Measurements from ENCODE around the gene SELENOH. TPM values are rescaled to one million over a fixed set of nuclear protein-coding genes. Genes with fewer than 3 reads are reported as not detected.
A peak's percentile ranks its signal among the peaks of the same experiment; 100 is the strongest.
"Not testable (repeated sequence)": the region's sequence is repeated elsewhere in the genome, so short reads cannot be mapped to it uniquely, and the experiment has no call there.

The SELENOH gene, protein sequence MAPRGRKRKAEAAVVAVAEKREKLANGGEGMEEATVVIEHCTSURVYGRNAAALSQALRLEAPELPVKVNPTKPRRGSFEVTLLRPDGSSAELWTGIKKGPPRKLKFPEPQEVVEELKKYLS
- 100 to 1,000 TPM; 117 to 244 TPM for total RNA-seq

DNA sequence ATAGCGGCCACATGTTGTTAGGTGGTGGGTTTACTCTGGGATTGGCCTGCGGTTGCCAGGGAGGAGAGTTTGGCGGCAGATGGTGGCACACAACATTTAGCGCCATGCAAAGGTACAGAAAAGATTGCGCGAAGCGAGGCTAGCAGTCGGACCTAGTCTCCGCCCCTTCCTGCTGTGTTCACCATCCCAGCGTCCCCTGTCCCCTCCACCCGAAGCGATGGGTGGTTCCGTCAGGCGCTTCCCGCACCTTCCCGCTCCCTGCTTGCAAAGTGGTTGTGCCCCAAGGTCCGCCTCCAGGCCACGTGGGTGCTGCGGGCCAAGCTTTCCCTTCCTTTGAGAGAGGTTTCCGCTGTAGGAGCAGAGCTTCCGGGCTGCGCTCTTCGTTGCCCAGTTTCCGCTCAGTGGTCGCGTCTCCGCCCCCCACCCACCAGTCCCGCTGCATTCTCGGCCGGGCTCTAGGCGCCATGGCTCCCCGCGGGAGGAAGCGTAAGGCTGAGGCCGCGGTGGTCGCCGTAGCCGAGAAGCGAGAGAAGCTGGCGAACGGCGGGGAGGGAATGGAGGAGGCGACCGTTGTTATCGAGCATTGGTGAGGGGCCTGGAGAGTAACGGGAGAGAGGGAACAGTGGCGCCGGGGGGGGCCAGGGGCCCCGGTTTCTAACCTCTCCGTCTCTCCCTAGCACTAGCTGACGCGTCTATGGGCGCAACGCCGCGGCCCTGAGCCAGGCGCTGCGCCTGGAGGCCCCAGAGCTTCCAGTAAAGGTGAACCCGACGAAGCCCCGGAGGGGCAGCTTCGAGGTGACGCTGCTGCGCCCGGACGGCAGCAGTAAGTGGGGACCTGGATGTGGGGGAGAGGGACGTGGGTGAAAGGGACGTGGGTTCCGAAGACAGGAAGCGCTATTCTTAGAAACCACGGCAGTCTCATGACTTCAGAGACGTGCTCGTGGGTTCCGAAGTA, at the start of gene SELENOH:
Gene SELENOH, plus strand, starts transcription at position 360 of the 955 bp plus-strand sequence. Its CDS starts 105 bp downstream, at position 465.
- POLR2A ChIA-PET, result interaction anchor here (1.0 to 2.5 kb wide), 8 partner anchors 13 to 836 kb away, joined by 3 to 16 read pairs (median 4); partner anchors contain the start of genes MED19, TMX2 and UBE2L6
- CTCF ChIA-PET, result interaction anchor here (0.6 to 6.4 kb wide), 16 partner anchors 11 to 837 kb away, joined by 3 to 45 read pairs (median 4); partner anchors contain the start of genes CLP1 and UBE2L6
- H3K9me3 Mint-ChIP-seq (ENCODE audit: low read depth), result no peaks in the 10 kb centered on the region
- intact Hi-C loops (cut with DNase I, micrococcal nuclease), result loop anchor here (1.0 to 10.0 kb wide), 18 partner anchors 19 to 1403 kb away; partner anchors contain the start of genes CLP1 (in 2 of the 2), MED19 (in 2 of the 2), SSRP1 (in 2 of the 2) and TMX2 (in 2 of the 2)
- peak within 1 kb of the TSS; percentile 100 for H3K27ac Mint-ChIP-seq
- ATAC-seq (peak; percentile 94), DNase-seq (peak; percentile 98)
- H3K4me3 Mint-ChIP-seq, result peak within 1 kb of the TSS; percentile 98
- H3K4me1 Mint-ChIP-seq, result peaks cover 28% of the 10 kb centered on the region
- peaks cover 50% of the 10 kb centered on the region for H3K36me3 Mint-ChIP-seq (ENCODE audit: low read depth)
- no peaks in the 10 kb centered on the region for H3K27me3 Mint-ChIP-seq

DNA sequence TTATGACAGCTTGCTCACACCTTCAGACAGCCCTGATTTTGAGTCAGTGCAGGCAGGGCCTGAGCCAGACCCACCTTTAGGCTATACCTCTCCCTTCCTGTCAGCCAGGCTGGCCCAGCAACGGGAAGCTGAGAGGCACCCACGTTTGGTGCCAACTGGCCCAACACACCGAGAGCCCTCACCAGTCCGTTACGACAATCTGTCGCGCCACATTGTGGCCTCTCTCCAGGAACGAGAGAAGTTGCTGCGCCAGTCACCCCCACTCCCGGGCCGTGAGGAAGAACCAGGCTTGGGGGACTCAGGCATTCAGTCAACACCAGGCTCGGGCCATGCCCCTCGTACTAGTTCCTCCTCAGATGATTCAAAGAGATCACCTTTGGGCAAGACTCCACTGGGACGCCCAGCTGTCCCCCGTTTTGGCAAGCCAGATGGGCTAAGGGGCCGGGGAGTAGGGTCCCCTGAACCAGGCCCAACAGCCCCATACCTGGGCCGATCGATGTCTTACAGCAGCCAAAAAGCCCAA, 42.4 kb upstream of the SELENOH start:
- no peak overlapping the region for H3K4me3 Mint-ChIP-seq
- ATAC-seq, result no peak
- no peaks in the 10 kb centered on the region for H3K9me3 Mint-ChIP-seq (ENCODE audit: low read depth)
- DNase-seq, result no peak
- intact Hi-C loops (cut with DNase I, micrococcal nuclease), result no loop called here
- no peak overlapping the region for H3K27ac Mint-ChIP-seq
- H3K36me3 Mint-ChIP-seq (ENCODE audit: low read depth), result peaks cover 48% of the 10 kb centered on the region
- H3K4me1 Mint-ChIP-seq, result no peaks in the 10 kb centered on the region
- POLR2A ChIA-PET, result no interaction called here
- H3K27me3 Mint-ChIP-seq, result no peaks in the 10 kb centered on the region
- CTCF ChIA-PET, result interaction anchor here (1.3 to 1.9 kb wide), 4 partner anchors 9 to 127 kb away, joined by 3 to 5 read pairs (median 3); no protein-coding TSS in a partner anchor

DNA sequence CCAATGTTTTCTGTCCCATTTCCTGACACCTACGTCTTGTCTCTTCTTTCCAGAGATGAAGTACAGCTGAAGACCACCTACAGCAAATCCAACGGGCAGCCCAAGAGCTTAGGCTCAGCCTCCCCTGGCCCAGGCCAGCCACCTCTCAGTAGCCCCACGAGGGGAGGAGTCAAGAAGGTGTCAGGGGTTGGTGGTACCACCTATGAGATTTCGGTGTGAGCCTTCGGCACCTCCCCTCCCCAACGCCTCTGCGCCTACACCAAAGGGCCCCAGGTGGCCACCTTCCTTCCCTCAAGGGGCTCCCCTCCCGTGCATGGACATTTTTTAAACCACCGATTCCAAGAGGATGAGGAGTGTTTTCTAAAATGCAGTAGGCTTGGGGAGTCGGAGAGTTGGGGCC, 41.5 kb upstream of the SELENOH start:
- ChIA-PET CTCF (interaction anchor here (1.3 kb wide), 1 partner anchor 24 kb away, joined by 3 read pairs; no protein-coding TSS in a partner anchor), POLR2A (no interaction called here)
- no peaks in the 10 kb centered on the region for H3K27me3 Mint-ChIP-seq
- intact Hi-C loops (cut with DNase I, micrococcal nuclease), result no loop called here
- no peak for DNase-seq
- no peak overlapping the region for H3K27ac Mint-ChIP-seq
- no peak for ATAC-seq
- no peaks in the 10 kb centered on the region for H3K4me1 Mint-ChIP-seq
- no peak overlapping the region for H3K4me3 Mint-ChIP-seq
- H3K36me3 Mint-ChIP-seq (ENCODE audit: low read depth), result peaks cover 46% of the 10 kb centered on the region
- no peaks in the 10 kb centered on the region for H3K9me3 Mint-ChIP-seq (ENCODE audit: low read depth)

DNA sequence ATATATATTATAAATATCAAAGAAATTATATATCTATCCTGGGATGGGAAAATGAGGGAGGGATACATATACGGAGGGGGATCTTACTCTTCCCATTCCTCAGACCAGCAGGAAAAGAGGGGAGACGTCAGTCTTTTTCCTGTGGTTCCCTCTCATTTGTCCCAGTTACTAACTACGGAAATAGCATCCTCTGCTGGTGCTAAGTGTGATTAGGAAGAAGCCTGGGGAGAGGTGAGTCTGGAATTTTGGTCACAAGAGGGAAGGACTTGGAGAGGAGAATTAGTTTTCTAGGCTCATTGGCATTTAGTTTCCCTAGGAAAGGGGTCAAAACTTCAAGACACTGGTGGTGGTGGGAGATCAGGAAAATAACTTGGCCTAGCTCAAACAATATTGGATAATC, 40.9 kb upstream of the SELENOH start:
- ChIA-PET CTCF (no interaction called here), POLR2A (no interaction called here)
- Mint-ChIP-seq H3K27me3 (no peaks in the 10 kb centered on the region), H3K4me1 (no peaks in the 10 kb centered on the region), H3K4me3 (no peak overlapping the region), H3K36me3 (ENCODE audit: low read depth) (peaks cover 43% of the 10 kb centered on the region), H3K9me3 (ENCODE audit: low read depth) (no peaks in the 10 kb centered on the region), H3K27ac (no peak overlapping the region)
- ATAC-seq (no peak), DNase-seq (no peak)
- intact Hi-C loops (cut with DNase I, micrococcal nuclease), result no loop called here

DNA sequence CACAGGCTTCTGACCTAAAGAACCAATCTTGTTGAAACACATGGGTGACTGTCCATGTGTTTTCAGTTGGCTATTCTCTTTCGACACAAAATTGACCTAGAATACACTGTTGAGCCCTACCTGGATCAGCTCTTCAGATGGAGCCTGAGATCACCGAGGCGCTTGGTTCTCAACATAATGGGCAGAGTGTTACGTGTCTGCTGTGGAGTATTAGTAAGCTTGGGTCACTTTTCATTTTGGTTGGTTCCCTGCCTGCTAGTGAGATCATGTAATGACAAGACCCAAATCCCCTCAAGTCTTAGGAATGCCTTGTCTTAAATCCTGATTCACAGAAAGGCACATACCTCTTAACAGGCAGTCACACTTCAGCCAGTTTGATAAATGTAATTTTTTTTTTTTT, 38.0 kb upstream of the SELENOH start:
- Mint-ChIP-seq H3K36me3 (ENCODE audit: low read depth) (peaks cover 34% of the 10 kb centered on the region), H3K27ac (peak overlapping the region; percentile 37)
- POLR2A ChIA-PET, result interaction anchor here (0.7 kb wide), 1 partner anchor 19 kb away, joined by 3 read pairs; no protein-coding TSS in a partner anchor

DNA sequence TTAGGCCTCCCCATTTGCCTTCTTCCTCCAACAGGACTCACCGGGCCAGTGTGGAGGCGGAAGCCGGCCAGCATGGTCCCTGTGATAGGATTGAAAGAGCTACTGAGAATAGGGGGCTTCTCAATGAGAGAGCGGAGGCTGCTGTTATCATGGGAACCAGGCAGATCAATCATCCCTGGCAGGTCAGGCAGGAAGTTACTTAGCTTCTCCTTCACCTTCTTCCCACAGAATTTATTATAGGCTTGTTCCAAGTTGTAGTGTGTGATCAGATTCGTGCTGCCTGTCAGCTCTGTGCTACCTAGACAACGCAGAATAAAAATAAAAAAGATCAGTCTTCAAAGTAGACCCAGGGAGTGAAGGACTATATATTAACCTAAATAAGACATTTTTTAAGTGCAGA, 36.4 kb upstream of the SELENOH start:
- Mint-ChIP-seq H3K36me3 (ENCODE audit: low read depth) (peaks cover 21% of the 10 kb centered on the region), H3K27me3 (no peaks in the 10 kb centered on the region), H3K4me1 (peaks cover 12% of the 10 kb centered on the region), H3K9me3 (ENCODE audit: low read depth) (no peaks in the 10 kb centered on the region), H3K27ac (no peak overlapping the region), H3K4me3 (no peak overlapping the region)
- CTCF ChIA-PET, result no interaction called here
- ATAC-seq (no peak), DNase-seq (no peak)
- POLR2A ChIA-PET, result interaction anchor here (0.7 kb wide), 1 partner anchor 95 kb away, joined by 3 read pairs; no protein-coding TSS in a partner anchor
- intact Hi-C loops (cut with DNase I, micrococcal nuclease), result no loop called here

More for the DNA sequence above, 38.0 kb upstream of the SELENOH start:
- no peak for ATAC-seq
- CTCF ChIA-PET, result interaction anchor here (0.6 to 2.1 kb wide), 7 partner anchors 10 to 733 kb away, joined by 3 to 11 read pairs (median 3); no protein-coding TSS in a partner anchor
- no peak for DNase-seq
- Mint-ChIP-seq H3K4me1 (peaks cover 4% of the 10 kb centered on the region), H3K27me3 (no peaks in the 10 kb centered on the region), H3K9me3 (ENCODE audit: low read depth) (no peaks in the 10 kb centered on the region), H3K4me3 (no peak overlapping the region)
- intact Hi-C loops (cut with DNase I, micrococcal nuclease), result no loop called here

DNA sequence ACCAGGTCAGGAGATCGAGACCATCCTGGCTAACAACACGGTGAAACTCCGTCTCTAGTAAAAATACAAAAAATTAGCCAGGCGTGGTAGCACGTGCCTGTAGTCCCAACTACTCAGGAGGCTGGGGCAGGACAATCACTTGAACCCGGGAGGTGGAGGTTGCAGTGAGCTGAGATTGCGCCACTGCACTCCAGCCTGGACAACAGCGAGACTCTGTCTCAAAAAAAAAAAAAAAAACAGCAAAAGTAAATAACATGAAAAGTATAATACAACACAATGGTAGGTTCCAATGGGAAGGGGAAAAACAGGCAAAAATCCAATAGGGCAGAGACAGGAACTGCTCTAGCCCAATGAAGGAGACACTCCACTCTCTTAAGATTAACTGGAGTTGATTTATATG, 35.9 kb upstream of the SELENOH start:
- Mint-ChIP-seq H3K4me1 (peaks cover 17% of the 10 kb centered on the region), H3K36me3 (ENCODE audit: low read depth) (peaks cover 18% of the 10 kb centered on the region)
- CTCF ChIA-PET; intact Hi-C loops (cut with DNase I, micrococcal nuclease); ATAC-seq; H3K9me3 Mint-ChIP-seq (ENCODE audit: low read depth); H3K27ac Mint-ChIP-seq; DNase-seq; H3K4me3 Mint-ChIP-seq; H3K27me3 Mint-ChIP-seq: not testable (repeated sequence)
- POLR2A ChIA-PET, result interaction anchor here (0.7 kb wide), 1 partner anchor 95 kb away, joined by 3 read pairs; no protein-coding TSS in a partner anchor

DNA sequence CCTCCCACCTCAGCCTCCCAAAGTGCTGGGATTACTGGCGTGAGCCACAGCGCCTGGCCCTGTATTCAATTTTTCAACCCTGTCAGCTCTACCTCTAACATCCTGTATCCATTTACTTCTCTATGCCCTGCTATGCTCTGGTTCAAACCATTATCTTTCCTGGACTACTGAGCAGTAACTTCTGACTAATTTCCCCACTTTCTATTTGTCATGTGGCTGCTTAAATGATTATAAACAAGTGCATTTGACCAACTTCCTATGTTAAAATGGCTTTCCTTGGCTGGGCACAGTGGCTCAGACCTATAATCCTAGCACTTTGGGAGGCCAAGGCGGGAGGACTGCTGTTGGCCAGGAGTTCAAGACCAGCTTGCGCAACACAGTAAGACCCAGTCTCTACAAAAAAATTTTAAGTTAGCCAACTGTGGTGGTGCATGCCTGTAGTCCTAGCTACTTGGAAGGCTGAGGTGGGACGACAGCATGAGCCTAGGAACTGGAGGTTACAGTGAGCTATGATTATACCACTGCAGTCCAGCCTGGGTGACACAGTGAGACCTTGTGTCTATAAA, 31.4 kb upstream of the SELENOH start:
- ATAC-seq (no peak), DNase-seq (no peak)
- Mint-ChIP-seq H3K4me1 (peaks cover 48% of the 10 kb centered on the region), H3K27ac (peak overlapping the region; percentile 42), H3K4me3 (no peak overlapping the region), H3K27me3 (no peaks in the 10 kb centered on the region), H3K36me3 (ENCODE audit: low read depth) (peaks cover 12% of the 10 kb centered on the region), H3K9me3 (ENCODE audit: low read depth) (no peaks in the 10 kb centered on the region)
- ChIA-PET CTCF (interaction anchor here (0.6 to 1.2 kb wide), 6 partner anchors 8 to 91 kb away, joined by 3 to 7 read pairs (median 3); no protein-coding TSS in a partner anchor), POLR2A (interaction anchor here (0.6 to 2.6 kb wide), 3 partner anchors 18 to 51 kb away, joined by 3 to 16 read pairs (median 7); partner anchors contain the start of gene SELENOH)
- intact Hi-C loops (cut with DNase I, micrococcal nuclease), result loop anchor here in 1 of 2 experiments (5.0 kb wide), 2 partner anchors 143 to 283 kb away; partner anchors contain the start of genes SLC43A3 and UBE2L6

DNA sequence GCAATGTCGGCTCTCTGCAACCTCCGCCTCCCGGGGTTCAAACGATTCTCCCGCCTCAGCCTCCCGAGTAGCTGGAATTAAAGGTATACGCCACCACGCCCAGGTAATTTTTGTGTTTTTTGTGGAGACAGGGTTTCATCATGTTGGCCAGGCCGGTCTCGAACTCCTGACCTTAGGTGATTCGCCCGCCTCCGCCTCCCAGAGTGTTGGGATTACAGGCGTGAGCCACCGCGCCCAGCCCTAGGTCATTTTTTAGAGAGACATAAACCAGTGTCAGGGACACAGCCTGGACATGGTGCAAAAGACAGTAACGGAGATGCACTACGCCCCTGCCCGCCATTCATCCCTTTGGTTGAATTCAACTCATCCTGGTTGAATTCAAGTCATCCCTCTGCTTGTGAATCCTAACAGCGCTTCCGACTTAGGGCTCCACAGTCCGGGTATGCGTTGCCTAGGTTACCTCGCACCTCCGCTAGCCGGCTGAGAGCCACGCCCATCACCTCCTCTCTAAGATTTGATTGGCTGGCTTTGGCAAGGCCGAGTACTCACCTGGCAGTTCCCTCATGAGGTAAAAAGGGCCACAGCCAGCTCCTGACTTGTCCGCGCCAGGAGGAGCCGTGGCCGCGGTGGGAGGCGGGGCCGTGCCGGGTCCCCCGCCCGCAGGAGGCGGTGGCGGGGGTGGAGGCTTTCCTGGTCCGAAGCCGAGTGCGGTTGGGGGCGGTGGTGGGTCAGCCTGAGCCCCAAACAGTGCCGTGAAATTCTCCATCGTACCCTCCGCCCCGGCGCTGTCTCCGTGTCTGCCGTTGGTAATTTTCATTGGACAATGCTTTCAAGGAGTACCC, 29.7 kb upstream of the SELENOH start, which contains the start of gene MED19:
Gene MED19, minus strand, starts transcription at position 802 of the 842 bp plus-strand sequence. Its CDS starts 36 bp downstream, at position 766.
- H3K4me1 Mint-ChIP-seq, result peaks cover 50% of the 10 kb centered on the region
- POLR2A ChIA-PET, result interaction anchor here (0.6 to 2.6 kb wide), 5 partner anchors 9 to 198 kb away, joined by 3 to 16 read pairs (median 3); partner anchors contain the start of gene SELENOH
- DNase-seq, result peak; percentile 85
- CTCF ChIA-PET, result interaction anchor here (1.0 to 1.4 kb wide), 4 partner anchors 17 to 218 kb away, joined by 3 to 4 read pairs (median 4); no protein-coding TSS in a partner anchor
- no peaks in the 10 kb centered on the region for H3K9me3 Mint-ChIP-seq (ENCODE audit: low read depth)
- peaks cover 13% of the 10 kb centered on the region for H3K36me3 Mint-ChIP-seq (ENCODE audit: low read depth)
- peak; percentile 43 for ATAC-seq
- H3K4me3 Mint-ChIP-seq, result peak within 1 kb of the TSS; percentile 97
- H3K27me3 Mint-ChIP-seq, result no peaks in the 10 kb centered on the region
- intact Hi-C loops (cut with DNase I, micrococcal nuclease), result loop anchor here (1.0 to 5.0 kb wide), 14 partner anchors 30 to 868 kb away; partner anchors contain the start of genes CLP1 (in 2 of the 2), SELENOH (in 2 of the 2), SLC43A3 (in 2 of the 2) and TIMM10 (in 2 of the 2)
- peak within 1 kb of the TSS; percentile 97 for H3K27ac Mint-ChIP-seq
